Hepatocyte (in vitro differentiated cells): ENCODE data around the gene RNLS. TPM values are rescaled to one million over a fixed set of nuclear protein-coding genes. Genes with fewer than 3 reads are reported as not detected.

Source experiments
- DNase-seq: peaks from one replicate; pipeline ENCODE4 v3.0.0-alpha.2; 2016; ENCODE audit warnings: low spot score
- H2AFZ ChIP-seq: fragments of 200-600 bp; sonication (generic); 2 replicates; pipeline ENCODE4 v1.6.0; 2016; ENCODE audit warnings: antibody characterized with exemption, mild to moderate bottlenecking
- H3K27ac ChIP-seq: fragments of 200-600 bp; sonication (generic); 2 replicates; pipeline ENCODE4 v1.5.1; 2016; ENCODE audit warnings: mild to moderate bottlenecking
- H3K27me3 ChIP-seq: fragments of 200-600 bp; sonication (generic); 2 replicates; pipeline ENCODE4 v1.6.1; 2016
- H3K36me3 ChIP-seq: fragments of 200-600 bp; sonication (generic); replicated peaks from 2 replicates; pipeline ENCODE4 v1.5.1; 2016; ENCODE audit warnings: low read depth; ENCODE audit not compliant: insufficient read depth
- H3K4me1 ChIP-seq: fragments of 200-600 bp; sonication (generic); 2 replicates; pipeline ENCODE4 v1.5.1; 2016; ENCODE audit warnings: mild to moderate bottlenecking, moderate library complexity; ENCODE audit not compliant: insufficient read depth
- H3K4me2 ChIP-seq: fragments of 200-600 bp; sonication (generic); 2 replicates; pipeline ENCODE4 v1.6.0; 2016
- H3K4me3 ChIP-seq: fragments of 200-600 bp; sonication (generic); 2 replicates; pipeline ENCODE4 v1.5.1; 2016; ENCODE audit warnings: mild to moderate bottlenecking
- H3K79me2 ChIP-seq: fragments of 200-600 bp; sonication (generic); 2 replicates; pipeline ENCODE4 v1.6.0; 2017; ENCODE audit warnings: mild to moderate bottlenecking
- H3K9me2 ChIP-seq: fragments of 200-600 bp; sonication (generic); replicated peaks from 2 replicates; pipeline ENCODE4 v1.6.0; 2017; ENCODE audit warnings: mild to moderate bottlenecking; ENCODE audit not compliant: insufficient read depth
- H3K9me3 ChIP-seq: fragments of 200-600 bp; sonication (generic); 2 replicates; pipeline ENCODE4 v1.5.1; 2016; ENCODE audit warnings: low read depth, mild to moderate bottlenecking
- H4K20me1 ChIP-seq: fragments of 200-600 bp; sonication (generic); 2 replicates; pipeline ENCODE4 v1.6.0; 2016; ENCODE audit warnings: mild to moderate bottlenecking; ENCODE audit not compliant: insufficient read depth, poor library complexity, severe bottlenecking
- EZH2 ChIP-seq: fragments of 200-600 bp; sonication (generic); IDR thresholded peaks from 2 replicates; pipeline ENCODE4 v1.6.1; 2016; ENCODE audit warnings: antibody characterized with exemption, mild to moderate bottlenecking, borderline replicate concordance
- EZH2phosphoT487 ChIP-seq: fragments of 200-600 bp; sonication (generic); IDR thresholded peaks from one replicate; pipeline ENCODE4 v1.6.1; 2018; ENCODE audit warnings: antibody characterized with exemption, mild to moderate bottlenecking, low read depth, moderate library complexity; ENCODE audit not compliant: unreplicated experiment, severe bottlenecking
- WGBS: methylation state at CpG from one replicate; pipeline ENCODE4 v1.1.6; 2016; ENCODE audit warnings: low lambda C conversion rate; ENCODE audit errors: missing lambda C conversion rate; 5-methylcytosine and 5-hydroxymethylcytosine counted together
- polyA plus RNA-seq: library from polyadenylated mRNA; unstranded; fragments of >200 nt; fragmentation: Nextera tagmentation; extraction: Ambion mirVana; gene quantifications from 2 replicates; pipeline ENCODE4 v1.2.1, GENCODE V29; 2016
- total RNA-seq: library from RNA; depleted of rRNA; stranded (reverse); fragments of >200 nt; gene quantifications from 2 replicates; pipeline ENCODE4 v1.2.3, GENCODE V29; 2014
- TF ChIP-seq, protein P1 (sequence below): fragments of 200-600 bp; sonication (generic); IDR thresholded peaks from 2 replicates; pipeline ENCODE4 v1.5.1; 2016; ENCODE audit warnings: antibody characterized with exemption, mild to moderate bottlenecking; ENCODE audit not compliant: poor library complexity

The RNLS gene
- total and polyA plus RNA-seq, 2 experiments from 2014 or later: 12.8 to 14.9 TPM

DNA sequence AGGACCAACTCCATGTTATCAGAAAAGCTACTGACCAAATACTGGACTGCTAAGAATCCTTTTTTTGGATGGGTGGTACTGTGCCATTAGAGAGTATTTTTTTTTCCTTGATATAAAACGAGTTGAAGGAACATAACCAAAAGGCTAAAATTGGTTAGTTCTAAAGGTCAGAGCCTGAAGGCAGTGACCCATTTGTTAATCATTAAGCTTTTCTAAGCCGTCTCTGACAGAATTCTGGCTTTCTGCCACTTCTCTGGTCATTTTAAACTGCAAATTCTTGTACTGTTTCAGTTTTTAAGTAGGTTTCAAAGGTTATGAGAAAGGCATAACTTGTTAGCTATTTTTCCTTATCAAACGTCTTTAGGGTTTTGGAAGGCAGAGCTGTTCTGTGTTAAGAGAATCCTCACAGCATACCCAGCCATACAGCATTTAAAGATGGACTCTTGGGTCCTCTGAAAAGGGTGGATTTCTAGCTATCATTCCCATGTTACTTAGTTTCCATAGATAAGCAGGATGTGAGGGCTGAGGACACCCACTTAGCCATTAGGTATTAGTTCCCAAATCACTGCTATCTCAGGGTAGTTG lies 196.8 kb downstream of the RNLS start:
- Histone ChIP-seq H3K4me1 (peaks cover 40% of the 10 kb centered on the region), H3K9me2 (no peaks in the 10 kb centered on the region), H3K9me3 (no peaks in the 10 kb centered on the region), H4K20me1 (no peaks in the 10 kb centered on the region), H3K27ac (peak overlapping the region; percentile 95), H3K36me3 (no peaks in the 10 kb centered on the region), H3K79me2 (no peaks in the 10 kb centered on the region), H3K4me3 (peak overlapping the region; percentile 10), H3K27me3 (no peaks in the 10 kb centered on the region), H3K4me2 (peak overlapping the region; percentile 69), H2AFZ (peak overlapping the region; percentile 43)
- TF ChIP-seq EZH2phosphoT487: no peak
- TF ChIP-seq, protein P1, sequence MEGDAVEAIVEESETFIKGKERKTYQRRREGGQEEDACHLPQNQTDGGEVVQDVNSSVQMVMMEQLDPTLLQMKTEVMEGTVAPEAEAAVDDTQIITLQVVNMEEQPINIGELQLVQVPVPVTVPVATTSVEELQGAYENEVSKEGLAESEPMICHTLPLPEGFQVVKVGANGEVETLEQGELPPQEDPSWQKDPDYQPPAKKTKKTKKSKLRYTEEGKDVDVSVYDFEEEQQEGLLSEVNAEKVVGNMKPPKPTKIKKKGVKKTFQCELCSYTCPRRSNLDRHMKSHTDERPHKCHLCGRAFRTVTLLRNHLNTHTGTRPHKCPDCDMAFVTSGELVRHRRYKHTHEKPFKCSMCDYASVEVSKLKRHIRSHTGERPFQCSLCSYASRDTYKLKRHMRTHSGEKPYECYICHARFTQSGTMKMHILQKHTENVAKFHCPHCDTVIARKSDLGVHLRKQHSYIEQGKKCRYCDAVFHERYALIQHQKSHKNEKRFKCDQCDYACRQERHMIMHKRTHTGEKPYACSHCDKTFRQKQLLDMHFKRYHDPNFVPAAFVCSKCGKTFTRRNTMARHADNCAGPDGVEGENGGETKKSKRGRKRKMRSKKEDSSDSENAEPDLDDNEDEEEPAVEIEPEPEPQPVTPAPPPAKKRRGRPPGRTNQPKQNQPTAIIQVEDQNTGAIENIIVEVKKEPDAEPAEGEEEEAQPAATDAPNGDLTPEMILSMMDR: no peak
- TF ChIP-seq EZH2: no peak
- peak; percentile 53 for DNase-seq
- 9% methylated on average over 3 of the region's 3 CpGs for WGBS

DNA sequence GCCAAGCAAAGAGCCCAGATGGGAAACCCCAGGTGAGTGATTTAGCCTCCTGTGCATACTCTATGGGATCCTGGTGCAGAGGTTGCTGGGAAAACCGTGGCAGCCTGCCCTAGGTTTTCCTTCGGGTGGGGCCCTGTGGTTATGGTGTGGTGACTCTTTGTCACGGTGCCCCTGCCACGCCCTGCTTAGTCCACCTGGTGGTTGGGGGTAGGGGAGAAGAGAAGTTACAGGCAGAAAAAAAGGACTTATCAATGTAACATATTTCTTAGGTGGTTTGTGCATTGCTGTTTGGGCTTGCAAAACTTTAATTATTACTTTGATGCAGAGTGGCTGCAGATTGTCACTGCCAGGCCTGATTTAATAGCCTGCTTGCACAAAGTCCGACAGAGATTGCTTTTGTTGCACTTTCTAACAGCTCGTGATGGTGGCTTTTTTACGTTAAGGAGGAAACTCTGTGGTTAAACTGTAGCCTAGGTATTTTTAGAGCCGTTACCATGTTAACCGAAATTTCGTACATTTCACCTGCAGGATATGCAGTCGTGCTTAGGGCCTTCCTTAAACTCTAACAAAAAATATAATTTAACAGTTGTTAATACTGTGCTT lies 197.4 kb downstream of the RNLS start:
- TF ChIP-seq EZH2: no peak
- no peak for TF ChIP-seq EZH2phosphoT487
- TF ChIP-seq, protein P1: no peak
- peaks cover 40% of the 10 kb centered on the region for H3K4me1 ChIP-seq
- peak overlapping the region; percentile 95 for H3K27ac ChIP-seq
- H3K4me3 ChIP-seq: peak overlapping the region; percentile 10
- no peaks in the 10 kb centered on the region for H3K79me2 ChIP-seq
- H4K20me1 ChIP-seq: no peaks in the 10 kb centered on the region
- DNase-seq: peak; percentile 74
- H3K4me2 ChIP-seq: peak overlapping the region; percentile 69
- no peaks in the 10 kb centered on the region for H3K9me2 ChIP-seq
- no peaks in the 10 kb centered on the region for H3K36me3 ChIP-seq
- H2AFZ ChIP-seq: peak overlapping the region; percentile 43
- H3K9me3 ChIP-seq: no peaks in the 10 kb centered on the region
- no peaks in the 10 kb centered on the region for H3K27me3 ChIP-seq
- 42% methylated on average over 11 of the region's 11 CpGs for WGBS

DNA sequence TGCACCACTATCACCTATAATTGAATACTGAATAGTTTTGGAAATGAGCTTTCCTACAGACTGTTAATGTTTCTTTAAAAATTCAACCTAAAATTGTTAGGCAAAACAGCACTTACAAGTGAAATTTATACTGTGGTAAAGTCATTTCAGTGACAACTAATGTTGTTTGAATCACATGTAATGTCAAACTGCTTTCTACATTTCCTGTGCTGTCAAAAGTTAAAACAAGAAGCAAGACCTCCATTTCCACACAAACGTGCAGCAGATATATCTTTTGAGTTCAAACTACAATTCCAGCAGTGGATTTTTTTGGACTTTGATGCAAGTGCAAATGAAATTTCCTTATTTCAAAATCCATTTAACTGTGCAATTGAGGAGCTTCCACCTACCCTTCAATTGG lies 199.8 kb downstream of the RNLS start:
- Histone ChIP-seq H3K4me2 (no peak overlapping the region), H3K36me3 (no peaks in the 10 kb centered on the region), H3K4me1 (peaks cover 31% of the 10 kb centered on the region), H3K9me2 (no peaks in the 10 kb centered on the region), H3K4me3 (no peak overlapping the region), H3K9me3 (no peaks in the 10 kb centered on the region), H2AFZ (no peak overlapping the region), H3K27ac (no peak overlapping the region), H3K27me3 (no peaks in the 10 kb centered on the region), H3K79me2 (no peaks in the 10 kb centered on the region), H4K20me1 (no peaks in the 10 kb centered on the region)
- DNase-seq: no peak
- 48% methylated on average over 1 of the region's 1 CpG for WGBS
- TF ChIP-seq, protein P1: no peak
- TF ChIP-seq EZH2 (no peak), EZH2phosphoT487 (no peak)
